GM21367 (cell line): ENCODE data around the gene CDO1.

Source experiments
- ATAC-seq: cut with Tn5 transposase; IDR thresholded peaks from one replicate; pipeline ENCODE4 v1.9.1; 2021; ENCODE audit not compliant: unreplicated experiment

CDO1 gene

DNA sequence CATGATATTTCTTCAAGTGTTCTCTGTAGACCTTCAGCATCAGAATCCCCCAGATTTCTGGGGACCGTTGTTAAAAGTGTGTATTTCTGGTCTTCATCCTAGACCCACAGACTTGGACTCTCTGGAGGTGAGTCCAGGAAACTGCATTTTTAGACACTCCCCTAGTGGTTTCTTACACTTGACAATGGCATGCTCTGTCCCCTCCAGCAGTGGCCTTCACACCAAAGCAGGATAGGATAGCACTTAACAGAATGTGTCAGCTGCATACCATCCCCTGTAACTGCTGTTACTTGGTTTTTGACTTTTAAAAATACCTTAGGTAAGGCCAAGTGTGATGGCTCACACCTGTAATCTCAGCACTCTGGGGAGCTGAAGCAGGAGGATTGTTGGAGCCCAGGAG lies 20.8 kb downstream of the CDO1 start:
- no peak for ATAC-seq

DNA sequence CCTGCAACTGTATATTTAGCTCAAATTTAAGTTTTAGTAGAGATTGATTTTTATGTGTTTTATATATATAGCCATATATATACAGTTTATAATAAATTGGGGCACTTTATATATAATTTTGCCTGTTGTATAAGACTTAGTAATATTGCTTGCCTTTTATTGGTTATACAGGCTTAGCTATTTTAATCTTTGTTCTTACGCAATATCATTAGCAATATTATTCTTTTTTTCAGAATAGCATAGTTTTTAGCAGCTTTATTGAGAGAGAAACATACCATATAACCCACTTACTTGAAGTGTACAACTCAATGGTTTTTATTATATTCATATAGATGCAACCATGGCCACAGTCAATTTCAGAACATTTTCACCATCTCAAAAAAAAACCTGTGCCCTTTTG lies 28.0 kb downstream of the CDO1 start:
- no peak for ATAC-seq

DNA sequence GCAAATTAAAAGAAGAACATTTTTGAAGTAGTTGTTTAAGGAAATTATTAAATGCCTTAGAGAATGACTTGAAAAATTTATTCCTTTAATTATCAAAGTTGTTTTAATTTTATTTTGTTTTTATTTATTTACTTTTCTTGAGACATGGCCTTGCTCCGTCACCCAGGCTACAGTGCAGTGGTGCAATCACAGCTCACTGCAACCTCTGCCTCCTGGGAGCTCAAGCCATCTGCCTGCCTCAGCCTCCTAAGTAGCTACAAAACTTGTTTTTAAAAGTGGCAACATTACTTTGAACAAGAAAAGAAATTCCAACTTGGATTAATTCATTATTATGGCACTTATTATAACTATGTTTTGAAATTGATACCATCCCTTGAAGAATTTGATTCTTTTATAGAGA lies 29.0 kb downstream of the CDO1 start:
- no peak for ATAC-seq

- no peak for ATAC-seq
Observed at GRCh38 chr5:115785381-115786065, 30.9 kb downstream of the CDO1 start.

- ATAC-seq = no peak
Observed at GRCh38 chr5:115778417-115778816, 38.0 kb downstream of the CDO1 start.

GRCh38 chr5:115776989-115777388 lies 39.5 kb downstream of the CDO1 start:
- no peak for ATAC-seq

DNA sequence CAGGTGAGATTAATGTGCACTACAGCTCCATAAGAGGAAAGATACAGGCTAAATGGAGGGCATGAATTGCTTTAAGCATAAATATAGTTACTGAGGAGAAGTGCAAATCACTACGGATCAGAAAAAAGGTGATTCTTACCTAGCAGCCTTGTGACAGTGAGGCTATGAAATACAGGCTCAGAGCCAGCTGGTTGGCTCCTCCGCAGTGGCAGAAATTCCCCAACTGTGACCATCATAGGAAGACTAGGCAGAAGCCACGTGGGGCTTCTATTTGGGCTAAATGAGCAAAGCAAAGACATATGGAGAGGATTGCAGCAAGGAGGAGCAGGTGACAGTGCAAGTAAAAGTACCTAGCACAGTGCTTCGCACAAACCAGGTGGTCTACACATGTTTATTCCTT lies 40.5 kb downstream of the CDO1 start:
- no peak for ATAC-seq

- no peak for ATAC-seq
Observed at GRCh38 chr5:115774684-115775083, 41.8 kb downstream of the CDO1 start.

GRCh38 chr5:115772731-115773475 lies 43.6 kb downstream of the CDO1 start:
- no peak for ATAC-seq

DNA sequence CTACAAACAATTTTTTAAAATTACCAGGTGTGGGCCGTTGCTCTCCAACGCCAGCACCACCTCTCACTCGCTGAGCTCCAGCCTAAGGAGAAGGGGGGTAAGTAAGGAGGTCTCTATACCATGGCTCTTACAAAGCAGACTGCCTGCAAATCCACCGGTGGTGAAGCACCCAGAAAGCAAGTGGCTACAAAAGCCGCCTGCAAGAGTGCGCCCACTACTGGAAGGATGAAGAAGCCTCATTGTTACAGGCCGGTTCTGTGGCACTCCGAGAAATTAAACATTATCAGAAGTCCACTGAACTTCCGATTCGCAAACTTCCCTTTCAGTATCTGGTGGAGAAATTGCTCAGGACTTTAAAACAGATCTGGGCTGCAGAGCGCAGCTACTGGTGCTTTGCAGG lies 46.0 kb downstream of the CDO1 start:
- ATAC-seq = no peak

GRCh38 chr5:115767424-115767823 lies 49.0 kb downstream of the CDO1 start:
- ATAC-seq = no peak

GRCh38 chr5:115766608-115767007 lies 49.9 kb downstream of the CDO1 start:
- ATAC-seq = no peak

- no peak for ATAC-seq
Observed at GRCh38 chr5:115758356-115758755, 58.1 kb downstream of the CDO1 start.

DNA sequence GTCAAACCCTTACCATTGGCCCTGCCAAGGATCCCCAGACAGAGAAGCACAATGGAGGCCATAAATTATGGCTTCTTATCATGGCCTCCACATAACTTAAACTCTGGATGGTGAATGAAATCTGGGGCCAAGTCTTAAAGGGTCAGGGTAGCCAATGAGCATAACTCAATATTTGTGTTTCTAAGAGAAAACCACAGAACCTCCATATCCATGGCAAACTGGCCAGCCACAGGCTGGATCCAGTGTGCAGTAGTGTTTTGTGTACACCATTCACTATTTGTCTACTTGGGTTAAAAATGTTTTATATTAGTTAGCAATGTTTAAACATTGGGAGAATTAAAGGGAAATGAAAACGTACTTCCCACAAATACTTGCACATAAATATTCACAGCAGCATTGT lies 60.8 kb downstream of the CDO1 start:
- ATAC-seq = no peak
